OCI-LY7 (cell line): ENCODE results near the gene DUSP2. TPM values are rescaled to one million over a fixed set of nuclear protein-coding genes. Genes with fewer than 3 reads are reported as not detected.

Source experiments
- BruUV-seq: library from RNA; stranded (reverse); fragments of 400-500 nt; replicated peaks from 2 replicates; lab custom pipeline; 2021; lab: Mats Ljungman, UMichigan
- CTCF ChIA-PET: fragments of 300-600 bp; sonication (Branson Sonifier 250); formaldehyde crosslinking; loops from one replicate; lab custom pipeline; 2022; ENCODE audit warnings: antibody characterized with exemption; ENCODE audit not compliant: unreplicated experiment; lab: Charles Lee
- POLR2A ChIA-PET: fragments of 300-600 bp; sonication (Branson Sonifier 250); formaldehyde crosslinking; loops from one replicate; lab custom pipeline; 2022; ENCODE audit warnings: antibody characterized with exemption; lab: Charles Lee
- DNase-seq: peaks from one replicate; pipeline ENCODE4 v3.0.0-alpha.2; 2015; ENCODE audit warnings: low spot score
- H2AFZ ChIP-seq: fragments of 200-600 bp; sonication (generic), shearing (Covaris generic); 2 replicates; pipeline ENCODE4 v1.6.1; 2014; ENCODE audit warnings: mild to moderate bottlenecking, antibody characterized with exemption, low read length, moderate library complexity
- H3K27ac ChIP-seq: fragments of 200-600 bp; sonication (generic); 2 replicates; pipeline ENCODE4 v1.5.1; 2014; ENCODE audit warnings: mixed run types, low read depth, mild to moderate bottlenecking, moderate library complexity, low read length, inconsistent platforms; ENCODE audit not compliant: poor library complexity, severe bottlenecking
- H3K36me3 ChIP-seq: fragments of 200-600 bp; sonication (generic); 2 replicates; pipeline ENCODE4 v1.6.1; 2014; ENCODE audit warnings: mild to moderate bottlenecking, antibody characterized with exemption, low read length, moderate library complexity, mixed read lengths; ENCODE audit not compliant: insufficient read depth
- H3K4me1 ChIP-seq: fragments of 200-600 bp; sonication (generic); 2 replicates; pipeline ENCODE4 v1.5.1; 2014; ENCODE audit warnings: mild to moderate bottlenecking, low read length; ENCODE audit not compliant: insufficient read depth, poor library complexity, severe bottlenecking
- H3K4me2 ChIP-seq: fragments of 200-600 bp; sonication (generic); 2 replicates; pipeline ENCODE4 v1.6.1; 2014; ENCODE audit warnings: mild to moderate bottlenecking, low read length
- H3K4me3 ChIP-seq: fragments of 200-600 bp; sonication (generic); 2 replicates; pipeline ENCODE4 v1.5.1; 2014; ENCODE audit warnings: mild to moderate bottlenecking, low read depth, low read length; ENCODE audit not compliant: poor library complexity, severe bottlenecking
- H3K79me2 ChIP-seq: fragments of 200-600 bp; sonication (generic); 2 replicates; pipeline ENCODE4 v1.6.1; 2016; ENCODE audit warnings: low read depth, mild to moderate bottlenecking, low read length, moderate library complexity, mixed read lengths; ENCODE audit not compliant: insufficient read depth
- H3K9me2 ChIP-seq: fragments of 200-600 bp; sonication (generic); 2 replicates; pipeline ENCODE4 v1.6.1; 2016; ENCODE audit warnings: mild to moderate bottlenecking, low read length, mixed read lengths; ENCODE audit not compliant: insufficient read depth
- H3K9me3 ChIP-seq: fragments of 200-600 bp; sonication (generic); 2 replicates; pipeline ENCODE4 v1.6.1; 2014; ENCODE audit warnings: mild to moderate bottlenecking, mixed run types, low read length, mixed read lengths
- H4K20me1 ChIP-seq: fragments of 200-600 bp; sonication (generic); 2 replicates; pipeline ENCODE4 v1.6.1; 2014; ENCODE audit warnings: mild to moderate bottlenecking, antibody characterized with exemption, low read length, moderate library complexity, mixed read lengths; ENCODE audit not compliant: insufficient read depth
- EZH2phosphoT487 ChIP-seq: fragments of 200-600 bp; sonication (generic); IDR thresholded peaks from 2 replicates; pipeline ENCODE4 v1.6.1; 2018; ENCODE audit warnings: low read depth, borderline replicate concordance, mild to moderate bottlenecking, mixed run types, antibody characterized with exemption, low read length, moderate library complexity, mixed read lengths
- intact Hi-C: fragments of 100-400 bp; cut with micrococcal nuclease; formaldehyde crosslinking; loops from one replicate; pipeline ENCODE4 v1.10.0; 2022; ENCODE audit not compliant: unreplicated experiment
- total RNA-seq, 2 experiments: library from RNA; depleted of rRNA in 1 of 2; stranded (reverse); fragments of >200 nt in 1 of 2; shearing (Covaris generic) in 1 of 2; gene quantifications; 2 replicates each; pipeline ENCODE4 v1.2.3, GENCODE V29; 2014 to 2022
- TF ChIP-seq, protein P1 (sequence below): fragments of 200-600 bp; sonication (generic); conservative IDR thresholded peaks from 2 replicates; pipeline ENCODE4 v1.5.1; 2014; ENCODE audit warnings: mild to moderate bottlenecking, antibody characterized with exemption, low read length, moderate library complexity, mixed read lengths

The DUSP2 gene
- total RNA-seq, 2 experiments from 2014 or later: 37.3 to 110 TPM

DNA sequence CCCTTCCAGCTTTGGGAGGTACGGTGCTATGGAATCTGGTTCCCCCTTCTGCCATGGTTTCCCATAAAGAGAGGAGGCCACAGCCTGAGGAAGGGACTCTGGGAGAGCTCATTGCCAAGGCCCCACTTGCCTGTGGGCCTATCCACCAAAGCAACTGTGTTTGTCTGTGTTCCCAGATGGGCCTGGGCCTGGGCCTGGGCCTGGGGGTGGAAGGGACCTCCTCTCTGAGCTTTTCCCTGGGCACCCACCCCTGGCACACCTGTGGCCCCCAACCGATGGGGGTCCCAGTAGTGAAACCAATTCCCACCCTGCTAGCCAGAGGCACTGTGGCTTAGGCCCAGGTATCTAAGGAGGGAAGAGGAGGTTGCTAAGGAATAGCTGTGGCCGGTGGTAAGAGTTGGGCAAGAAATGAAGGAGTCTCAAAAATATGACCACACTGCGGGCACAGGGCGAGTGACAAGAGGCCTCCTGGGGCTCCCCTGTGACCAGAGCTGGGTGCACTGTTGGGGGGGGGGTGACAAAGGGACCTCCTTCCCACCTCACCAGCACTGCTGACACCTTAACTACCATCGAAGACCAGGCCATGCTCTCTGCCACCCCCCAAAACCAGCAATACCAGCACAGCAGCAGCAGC, 4.9 kb upstream of the DUSP2 start:
- no peak for DNase-seq
- intact Hi-C loops: no loop called here
- H3K36me3 ChIP-seq: no peaks in the 10 kb centered on the region
- ChIA-PET CTCF (no interaction called here), POLR2A (interaction anchor here (0.7 to 2.0 kb wide), 4 partner anchors 8 to 14 kb away, joined by 3 to 5 read pairs (median 3); no protein-coding TSS in a partner anchor)
- H3K4me2 ChIP-seq: peak overlapping the region; percentile 98
- peak overlapping the region; percentile 10; the same call in 1 of the 2 replicates for H2AFZ ChIP-seq
- no peaks in the 10 kb centered on the region for H3K9me2 ChIP-seq
- peaks cover 6% of the 10 kb centered on the region; the same call in 1 of the 2 replicates for H3K79me2 ChIP-seq
- no peak overlapping the region for H3K4me3 ChIP-seq
- peaks cover 88% of the 10 kb centered on the region for H3K4me1 ChIP-seq
- H4K20me1 ChIP-seq: no peaks in the 10 kb centered on the region
- no TSS peak for BruUV-seq
- peak overlapping the region; percentile 97 for H3K27ac ChIP-seq
- TF ChIP-seq, protein P1, sequence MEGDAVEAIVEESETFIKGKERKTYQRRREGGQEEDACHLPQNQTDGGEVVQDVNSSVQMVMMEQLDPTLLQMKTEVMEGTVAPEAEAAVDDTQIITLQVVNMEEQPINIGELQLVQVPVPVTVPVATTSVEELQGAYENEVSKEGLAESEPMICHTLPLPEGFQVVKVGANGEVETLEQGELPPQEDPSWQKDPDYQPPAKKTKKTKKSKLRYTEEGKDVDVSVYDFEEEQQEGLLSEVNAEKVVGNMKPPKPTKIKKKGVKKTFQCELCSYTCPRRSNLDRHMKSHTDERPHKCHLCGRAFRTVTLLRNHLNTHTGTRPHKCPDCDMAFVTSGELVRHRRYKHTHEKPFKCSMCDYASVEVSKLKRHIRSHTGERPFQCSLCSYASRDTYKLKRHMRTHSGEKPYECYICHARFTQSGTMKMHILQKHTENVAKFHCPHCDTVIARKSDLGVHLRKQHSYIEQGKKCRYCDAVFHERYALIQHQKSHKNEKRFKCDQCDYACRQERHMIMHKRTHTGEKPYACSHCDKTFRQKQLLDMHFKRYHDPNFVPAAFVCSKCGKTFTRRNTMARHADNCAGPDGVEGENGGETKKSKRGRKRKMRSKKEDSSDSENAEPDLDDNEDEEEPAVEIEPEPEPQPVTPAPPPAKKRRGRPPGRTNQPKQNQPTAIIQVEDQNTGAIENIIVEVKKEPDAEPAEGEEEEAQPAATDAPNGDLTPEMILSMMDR: no peak
- no peak for TF ChIP-seq EZH2phosphoT487
- no peaks in the 10 kb centered on the region for H3K9me3 ChIP-seq

DNA sequence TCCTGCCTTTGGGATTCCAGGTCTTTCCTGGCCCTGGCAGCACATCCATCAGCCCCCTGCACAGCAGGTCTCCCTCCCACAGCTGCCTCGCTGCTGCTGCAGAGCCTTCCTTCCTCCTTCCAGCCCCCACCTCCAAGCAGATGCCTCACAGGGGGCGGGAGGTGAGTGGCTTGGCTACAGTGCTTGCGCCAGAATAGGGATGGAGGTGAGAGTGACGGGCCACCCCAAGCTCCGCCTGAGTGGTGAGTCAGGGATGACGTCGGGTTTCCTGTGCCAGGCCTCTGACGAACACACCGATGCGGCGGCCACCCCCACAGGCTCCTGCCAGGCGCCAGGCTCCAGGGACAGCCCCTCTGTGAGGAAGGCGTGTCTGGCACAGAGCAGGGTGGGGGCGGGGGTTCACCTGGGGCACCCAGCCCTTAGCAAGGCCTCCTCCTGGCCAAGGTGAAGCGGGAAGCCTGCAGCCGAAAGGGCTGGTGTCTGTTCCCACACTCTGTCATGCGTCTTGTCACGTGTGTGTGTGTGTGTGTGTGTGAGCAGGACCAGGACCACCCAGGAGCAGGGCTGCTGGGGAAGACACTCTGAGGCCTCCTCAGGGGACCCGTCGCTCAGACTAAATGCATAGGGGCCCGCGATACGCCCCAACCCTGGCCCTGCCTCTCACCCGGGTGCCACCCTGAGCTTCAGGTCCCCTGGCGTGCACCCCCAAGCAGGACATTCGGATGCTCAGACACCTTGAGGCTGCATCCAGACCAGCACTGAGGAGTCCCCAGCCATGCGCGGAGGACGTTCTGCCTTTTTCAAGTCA, 3.4 kb upstream of the DUSP2 start:
- H3K4me2 ChIP-seq: peak overlapping the region; percentile 98
- BruUV-seq: no TSS peak
- peak; percentile 93 for DNase-seq
- no peaks in the 10 kb centered on the region for H3K9me2 ChIP-seq
- POLR2A ChIA-PET: interaction anchor here (1.1 to 2.3 kb wide), 8 partner anchors 10 to 94 kb away, joined by 3 to 8 read pairs (median 5); no protein-coding TSS in a partner anchor
- CTCF ChIA-PET: interaction anchor here (0.5 to 3.2 kb wide), 4 partner anchors 9 to 112 kb away, joined by 3 to 18 read pairs (median 8); no protein-coding TSS in a partner anchor
- H4K20me1 ChIP-seq: no peaks in the 10 kb centered on the region
- peaks cover 82% of the 10 kb centered on the region for H3K4me1 ChIP-seq
- H2AFZ ChIP-seq: peak overlapping the region; percentile 15; the same call in 1 of the 2 replicates
- peak overlapping the region; percentile 97 for H3K4me3 ChIP-seq
- H3K27ac ChIP-seq: peak overlapping the region; percentile 97
- intact Hi-C loops: no loop called here
- no peaks in the 10 kb centered on the region for H3K9me3 ChIP-seq
- H3K36me3 ChIP-seq: peaks cover 12% of the 10 kb centered on the region
- no peak for TF ChIP-seq EZH2phosphoT487
- TF ChIP-seq, protein P1: no peak
- peaks cover 20% of the 10 kb centered on the region for H3K79me2 ChIP-seq
